ENCODE measurements around the gene CALM1. TPM values are rescaled to one million over a fixed set of nuclear protein-coding genes. Genes with fewer than 3 reads are reported as not detected.

The CALM1 gene
- total RNA-seq, 3 donors from 2014 or later = 610 to 985 (median 822) TPM

DNA sequence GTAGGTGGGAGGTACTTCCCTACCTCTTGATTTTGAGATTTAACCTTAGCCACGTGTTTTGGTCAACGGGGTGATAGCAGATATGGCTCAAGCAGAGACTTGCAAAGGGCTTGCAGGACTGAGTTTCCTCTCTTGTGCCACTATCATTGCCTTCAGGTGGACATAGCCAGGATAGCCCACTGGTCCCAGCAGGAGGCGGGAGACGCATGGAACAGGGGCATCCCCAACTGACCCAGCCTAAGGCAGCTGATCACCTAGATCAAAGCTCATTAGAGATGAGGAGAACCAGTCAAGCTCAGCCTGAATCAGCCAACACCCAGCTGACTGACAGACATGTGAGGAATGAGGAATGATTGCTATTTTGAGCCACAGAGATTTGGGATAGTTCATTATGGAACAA lies 49.6 kb downstream of the CALM1 start:
- Histone ChIP-seq H3K4me1 (ENCODE audit: low read depth) (no peaks in the 10 kb centered on the region), H3K4me3 (no peak overlapping the region), H3K9me3 (peaks cover 11% of the 10 kb centered on the region), H3K36me3 (ENCODE audit: low read depth) (no peaks in the 10 kb centered on the region)
- intact Hi-C loops (cut with DNase I, micrococcal nuclease) = no loop called here
- DNase-seq (no peak), ATAC-seq (no peak)
- TF ChIP-seq, protein P1, sequence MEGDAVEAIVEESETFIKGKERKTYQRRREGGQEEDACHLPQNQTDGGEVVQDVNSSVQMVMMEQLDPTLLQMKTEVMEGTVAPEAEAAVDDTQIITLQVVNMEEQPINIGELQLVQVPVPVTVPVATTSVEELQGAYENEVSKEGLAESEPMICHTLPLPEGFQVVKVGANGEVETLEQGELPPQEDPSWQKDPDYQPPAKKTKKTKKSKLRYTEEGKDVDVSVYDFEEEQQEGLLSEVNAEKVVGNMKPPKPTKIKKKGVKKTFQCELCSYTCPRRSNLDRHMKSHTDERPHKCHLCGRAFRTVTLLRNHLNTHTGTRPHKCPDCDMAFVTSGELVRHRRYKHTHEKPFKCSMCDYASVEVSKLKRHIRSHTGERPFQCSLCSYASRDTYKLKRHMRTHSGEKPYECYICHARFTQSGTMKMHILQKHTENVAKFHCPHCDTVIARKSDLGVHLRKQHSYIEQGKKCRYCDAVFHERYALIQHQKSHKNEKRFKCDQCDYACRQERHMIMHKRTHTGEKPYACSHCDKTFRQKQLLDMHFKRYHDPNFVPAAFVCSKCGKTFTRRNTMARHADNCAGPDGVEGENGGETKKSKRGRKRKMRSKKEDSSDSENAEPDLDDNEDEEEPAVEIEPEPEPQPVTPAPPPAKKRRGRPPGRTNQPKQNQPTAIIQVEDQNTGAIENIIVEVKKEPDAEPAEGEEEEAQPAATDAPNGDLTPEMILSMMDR (IDR thresholded peaks at IDR 0.05) = no peak

DNA sequence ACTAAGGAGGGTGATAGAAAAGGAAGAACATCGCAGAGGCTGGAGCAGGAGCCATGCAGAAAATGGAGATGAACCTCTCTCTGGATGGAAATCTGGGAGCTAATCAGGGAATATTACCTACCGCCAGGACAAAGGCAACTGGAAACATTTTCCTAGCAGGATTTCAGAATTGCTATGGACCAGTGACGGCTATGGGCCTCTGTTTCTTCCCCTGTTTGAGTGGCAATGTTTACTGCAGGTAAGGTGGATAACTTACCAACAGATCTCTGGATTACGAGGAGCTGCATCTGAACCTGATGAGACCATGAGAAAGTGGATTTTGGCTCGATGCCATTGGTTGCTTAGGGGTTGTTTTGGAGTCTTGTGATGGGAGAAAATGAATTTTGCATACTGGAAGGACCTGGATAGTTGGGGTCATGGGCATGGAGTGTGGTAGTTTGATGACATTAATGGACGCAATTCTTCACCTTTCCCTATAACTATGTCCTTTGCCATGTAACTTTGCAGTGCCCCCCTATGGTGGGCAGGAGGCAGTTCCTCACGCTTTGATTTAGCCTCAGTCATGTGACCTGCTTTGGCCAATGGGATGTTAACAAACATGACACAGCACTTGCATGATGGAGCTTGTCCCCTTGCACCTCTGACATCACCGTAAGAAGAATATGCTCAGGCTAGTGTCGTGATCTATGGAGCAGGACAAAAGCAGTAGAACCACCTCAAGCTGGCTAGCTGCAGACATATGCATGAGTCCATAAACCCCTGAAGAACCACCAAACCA lies 51.1 kb downstream of the CALM1 start:
- H3K4me3 ChIP-seq = no peak overlapping the region
- TF ChIP-seq, protein P1 (IDR thresholded peaks at IDR 0.05) = no peak
- no peaks in the 10 kb centered on the region for H3K4me1 ChIP-seq (ENCODE audit: low read depth)
- H3K9me3 ChIP-seq = peaks cover 11% of the 10 kb centered on the region
- no peak for DNase-seq
- intact Hi-C loops (cut with DNase I, micrococcal nuclease) = no loop called here
- no peaks in the 10 kb centered on the region for H3K36me3 ChIP-seq (ENCODE audit: low read depth)
- no peak for ATAC-seq

DNA sequence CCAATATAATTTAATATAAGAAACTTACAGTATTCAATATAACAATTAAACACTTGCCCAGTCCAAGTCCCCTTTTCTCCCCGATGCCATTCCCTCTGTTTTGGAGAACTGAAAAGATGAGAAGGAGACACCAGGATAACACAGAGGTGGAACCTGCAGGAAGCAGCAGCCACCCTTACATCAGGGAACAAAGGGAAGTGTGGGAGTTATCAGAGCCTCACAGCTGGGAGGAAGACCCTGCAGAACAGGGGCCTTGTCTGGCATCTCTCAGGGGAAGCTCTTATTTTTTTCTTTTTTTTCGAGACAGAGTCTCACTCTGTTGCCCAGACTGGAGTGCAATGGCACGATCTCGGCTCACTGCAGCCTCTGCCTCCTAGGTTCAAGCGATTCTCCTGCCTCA lies 52.6 kb downstream of the CALM1 start:
- TF ChIP-seq, protein P1 (IDR thresholded peaks at IDR 0.05) = no peak
- intact Hi-C loops (cut with DNase I, micrococcal nuclease) = no loop called here
- DNase-seq = no peak
- H3K4me1 ChIP-seq (ENCODE audit: low read depth) = no peaks in the 10 kb centered on the region
- no peak for ATAC-seq
- H3K9me3 ChIP-seq = peaks cover 11% of the 10 kb centered on the region
- no peaks in the 10 kb centered on the region for H3K36me3 ChIP-seq (ENCODE audit: low read depth)
- H3K4me3 ChIP-seq = no peak overlapping the region

DNA sequence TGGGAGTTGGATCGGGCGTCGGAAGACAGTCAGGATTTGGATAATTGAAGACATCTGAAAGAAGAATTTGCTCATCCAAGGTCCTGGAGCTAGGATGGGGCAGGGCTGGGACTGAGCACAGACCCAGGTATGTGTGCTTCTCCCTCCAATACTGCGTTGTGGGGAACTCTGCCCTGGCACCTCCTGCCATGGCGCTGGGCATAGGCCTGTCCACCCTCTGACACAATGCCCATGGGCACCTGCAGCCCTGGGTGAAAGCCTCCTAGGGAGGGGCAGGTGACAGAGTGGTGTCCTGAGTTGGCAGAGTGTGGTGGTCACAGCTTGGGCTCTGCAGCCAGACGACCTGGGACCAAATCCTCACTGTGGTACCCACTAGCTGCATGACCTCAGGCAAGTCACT lies 53.3 kb downstream of the CALM1 start:
- intact Hi-C loops (cut with DNase I, micrococcal nuclease) = no loop called here
- no peaks in the 10 kb centered on the region for H3K36me3 ChIP-seq (ENCODE audit: low read depth)
- ATAC-seq (no peak), DNase-seq (no peak)
- no peak overlapping the region for H3K4me3 ChIP-seq
- TF ChIP-seq, protein P1 (IDR thresholded peaks at IDR 0.05) = no peak
- H3K4me1 ChIP-seq (ENCODE audit: low read depth) = no peaks in the 10 kb centered on the region
- peaks cover 11% of the 10 kb centered on the region for H3K9me3 ChIP-seq

DNA sequence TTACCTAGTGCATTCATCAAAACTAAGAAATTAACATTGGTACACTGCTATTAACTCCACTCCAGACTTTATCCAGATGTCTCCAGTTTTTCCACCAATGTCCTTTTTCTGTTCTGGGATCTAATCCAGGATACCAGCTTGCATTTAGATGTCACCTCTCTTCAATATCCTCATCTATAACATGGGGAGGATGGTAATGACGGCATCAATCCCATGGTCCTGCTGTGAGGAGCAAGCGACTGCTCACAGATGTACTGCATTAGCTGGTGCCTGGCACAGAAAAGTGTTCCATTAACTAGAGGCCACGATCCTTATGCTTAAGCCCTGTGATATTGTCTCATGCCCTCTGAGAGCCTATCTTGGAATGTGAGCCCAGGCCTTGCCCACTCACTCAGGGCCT lies 53.8 kb downstream of the CALM1 start:
- ATAC-seq (no peak), DNase-seq (no peak)
- H3K4me1 ChIP-seq (ENCODE audit: low read depth) = no peaks in the 10 kb centered on the region
- TF ChIP-seq, protein P1 (IDR thresholded peaks at IDR 0.05) = no peak
- H3K9me3 ChIP-seq = peaks cover 8% of the 10 kb centered on the region
- intact Hi-C loops (cut with DNase I, micrococcal nuclease) = no loop called here
- no peaks in the 10 kb centered on the region for H3K36me3 ChIP-seq (ENCODE audit: low read depth)
- H3K4me3 ChIP-seq = no peak overlapping the region

All from mucosa of descending colon (tissue), 3 donors.